DMS 273 (cell line): ENCODE data around the gene FOXP1.

Source experiments
- DNase-seq: peaks from one replicate; lab custom pipeline; 2025; ENCODE audit not compliant: unreplicated experiment; lab: John Stamatoyannopoulos, UW

Gene FOXP1

DNA sequence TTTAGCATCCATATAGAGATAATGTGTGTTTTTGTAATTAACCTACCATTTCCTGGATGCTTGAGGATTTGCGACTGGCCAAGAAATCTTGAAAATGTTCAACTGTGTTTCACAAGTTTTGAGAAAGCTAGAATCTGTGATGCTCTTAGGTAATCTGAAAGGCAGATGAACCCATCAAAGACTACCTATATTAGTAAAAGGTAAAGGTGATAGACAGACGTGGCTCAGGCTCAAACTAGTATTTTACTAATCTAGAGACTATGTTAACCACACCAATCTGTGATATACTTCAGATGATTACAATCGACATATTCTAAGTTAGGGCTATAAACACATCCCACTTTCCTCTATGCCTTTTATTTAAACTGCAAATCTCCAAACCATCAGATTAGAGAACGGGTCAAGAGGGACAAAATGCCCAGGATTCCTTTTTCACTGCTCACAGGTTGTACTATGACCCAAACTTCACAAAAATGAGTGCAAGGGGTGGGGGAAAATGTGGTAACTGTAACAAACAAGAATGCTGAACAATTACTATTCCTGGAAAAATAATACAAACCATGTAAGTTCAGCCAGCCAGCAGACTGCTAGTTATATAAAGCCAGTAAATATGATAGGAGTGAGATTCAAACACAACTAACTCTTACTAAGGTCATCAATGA lies 295.1 kb downstream of the FOXP1 start:
- DNase-seq = no peak

DNA sequence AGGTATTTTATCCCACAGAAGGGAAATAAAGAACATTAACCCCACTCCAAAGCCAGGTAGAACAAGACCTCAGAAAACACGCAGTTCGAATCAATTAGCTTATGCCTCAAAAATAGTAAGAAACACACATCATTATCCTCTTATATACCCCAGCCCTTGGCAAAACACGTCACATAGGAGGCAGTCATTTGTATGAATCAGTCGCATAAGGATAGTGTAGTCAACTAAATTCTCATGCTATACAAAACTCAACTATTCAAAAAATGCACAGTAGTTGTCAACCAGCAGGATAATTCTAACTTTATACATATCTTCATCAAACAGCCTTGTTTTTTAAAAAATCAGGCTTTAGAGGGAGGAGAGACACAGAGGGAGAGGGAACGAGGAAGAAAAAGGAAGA lies 298.4 kb downstream of the FOXP1 start:
- no peak for DNase-seq

DNA sequence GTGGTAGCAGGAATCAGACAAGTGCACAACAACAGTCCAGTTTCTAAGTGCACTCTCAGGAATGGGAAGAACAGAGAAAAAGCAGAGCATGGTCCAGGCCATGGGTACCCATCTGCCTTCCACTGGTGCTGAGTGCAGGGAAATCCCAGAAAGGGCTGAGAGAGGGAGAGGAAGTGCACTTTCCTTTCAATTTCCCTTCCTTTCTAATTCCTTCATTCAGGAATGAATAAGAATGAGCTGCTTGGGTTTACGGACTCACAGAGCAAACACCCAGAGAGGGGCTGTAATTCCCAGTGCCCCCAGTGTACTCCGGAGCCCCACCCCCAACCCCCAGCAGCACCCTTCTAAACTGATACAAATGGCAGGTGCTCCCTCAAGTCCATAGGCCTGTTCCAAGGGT lies 300.6 kb downstream of the FOXP1 start:
- DNase-seq = no peak

GRCh38 chr3:71281280-71281679 lies 302.2 kb downstream of the FOXP1 start:
- no peak for DNase-seq

GRCh38 chr3:71277341-71277740 lies 306.2 kb downstream of the FOXP1 start:
- no peak for DNase-seq

- DNase-seq = no peak
These were observed 307.0 kb downstream of the FOXP1 start for GRCh38 chr3:71276531-71276930.

GRCh38 chr3:71273453-71273852 lies 310.1 kb downstream of the FOXP1 start:
- DNase-seq = no peak

DNA sequence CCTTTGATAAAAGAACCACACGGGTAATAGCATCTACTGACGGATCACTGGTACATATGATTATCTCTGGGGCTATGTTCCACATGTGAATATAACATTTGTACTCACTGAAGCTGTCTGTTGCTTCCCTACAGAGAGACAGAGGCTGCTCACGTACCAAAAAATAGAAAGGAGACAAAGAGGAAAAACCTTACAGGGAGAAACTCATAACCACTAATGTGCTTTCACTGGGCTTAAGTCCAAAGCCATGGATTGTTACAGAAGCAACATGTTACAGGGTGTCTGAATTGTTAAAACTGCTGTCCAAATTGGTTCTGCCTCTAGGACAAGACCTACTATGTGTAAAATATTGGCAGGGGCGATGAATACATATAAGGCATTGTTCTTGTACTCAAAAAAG lies 311.9 kb downstream of the FOXP1 start:
- no peak for DNase-seq

GRCh38 chr3:71269906-71270305 lies 313.6 kb downstream of the FOXP1 start:
- no peak for DNase-seq

DNA sequence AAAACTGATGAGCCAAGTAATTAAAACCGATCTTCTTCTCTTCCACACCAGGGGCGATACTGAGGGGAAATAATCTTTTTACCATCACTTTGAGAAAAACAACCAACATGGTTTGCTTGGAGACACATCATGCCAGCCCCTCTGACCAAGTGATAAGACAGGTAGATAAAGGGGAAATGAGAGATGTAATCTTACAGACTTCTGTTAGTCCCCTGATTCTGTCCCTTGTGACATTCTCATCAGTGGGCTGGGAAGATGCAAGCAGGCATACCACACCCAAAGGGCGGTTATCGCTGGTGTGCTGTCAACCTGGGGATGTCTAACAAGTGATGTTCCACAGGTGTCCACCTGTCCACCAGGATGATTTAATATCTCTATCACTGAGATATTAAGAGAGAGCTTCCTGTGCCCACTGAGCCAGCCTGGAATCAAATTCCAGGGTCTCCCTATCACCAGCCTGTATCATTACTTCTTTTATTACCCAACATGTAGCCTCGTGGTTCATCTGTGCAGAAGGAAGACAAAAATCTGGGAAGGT lies 315.0 kb downstream of the FOXP1 start:
- no peak for DNase-seq

DNA sequence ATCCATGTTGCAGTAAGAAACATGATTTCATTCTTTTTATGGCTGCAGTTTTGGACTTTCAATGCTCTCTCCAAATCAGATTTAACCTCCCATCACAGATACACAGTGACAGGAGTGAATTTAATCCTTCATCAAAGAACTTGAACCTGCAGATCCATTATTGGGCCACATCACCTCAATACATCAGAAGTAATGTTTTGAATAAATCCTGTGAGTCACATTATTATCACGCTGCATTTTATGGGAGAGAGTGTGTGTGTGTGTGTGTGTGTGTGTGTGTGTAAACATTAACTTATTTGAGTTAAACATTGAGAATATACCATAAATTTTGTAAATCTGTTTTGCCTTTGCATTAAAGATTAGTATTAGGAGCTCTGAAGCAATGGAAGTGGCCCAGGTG lies 316.7 kb downstream of the FOXP1 start:
- DNase-seq = no peak

GRCh38 chr3:71265365-71265915 lies 318.1 kb downstream of the FOXP1 start:
- no peak for DNase-seq

GRCh38 chr3:71264840-71265239 lies 318.7 kb downstream of the FOXP1 start:
- DNase-seq = no peak

DNA sequence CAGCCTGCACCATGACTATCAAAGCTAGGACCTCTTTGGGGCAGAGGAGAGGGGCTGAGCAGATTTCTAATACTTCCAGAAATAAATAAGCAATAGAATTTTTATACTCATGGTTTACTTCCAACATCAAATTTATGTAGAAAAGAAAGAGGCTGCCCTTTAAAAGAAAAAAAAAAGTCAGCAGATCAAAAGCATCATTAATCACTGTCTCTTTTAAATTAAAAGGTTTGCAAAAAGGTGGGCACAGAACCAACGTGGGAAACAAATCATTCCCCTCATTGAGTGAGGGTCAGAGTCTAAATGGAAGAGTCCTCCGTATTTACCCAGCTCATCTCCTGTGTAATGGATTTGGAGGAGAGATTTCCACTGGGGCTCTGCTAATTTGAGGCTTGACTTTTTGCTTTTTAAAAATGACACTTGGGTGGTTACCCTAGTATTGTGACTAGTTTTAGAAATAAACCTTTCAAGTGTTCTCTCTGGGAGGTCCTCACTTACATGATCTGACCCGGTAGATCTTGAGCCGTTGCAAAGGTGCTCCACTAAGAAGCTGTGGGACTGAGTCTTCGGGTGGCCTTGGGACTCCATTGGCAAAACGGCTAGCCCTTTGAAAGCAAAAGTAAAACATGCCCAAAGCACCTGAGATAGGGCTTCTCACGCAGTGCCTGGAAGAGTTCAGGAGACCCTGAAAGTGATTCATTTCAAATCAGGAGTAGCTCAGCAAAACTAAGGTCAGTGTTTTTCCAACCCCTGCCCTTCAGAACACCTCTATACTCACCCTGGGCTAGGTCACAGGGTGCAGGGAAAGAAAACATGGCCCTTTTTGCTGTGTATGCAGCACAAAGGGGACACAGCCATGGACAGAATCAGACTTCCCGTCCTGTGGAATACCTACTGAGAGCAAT lies 320.9 kb downstream of the FOXP1 start:
- DNase-seq = no peak

- DNase-seq = no peak
These were observed 322.7 kb downstream of the FOXP1 start for GRCh38 chr3:71260782-71261181.

- no peak for DNase-seq
These were observed 325.0 kb downstream of the FOXP1 start for GRCh38 chr3:71258526-71258925.

DNA sequence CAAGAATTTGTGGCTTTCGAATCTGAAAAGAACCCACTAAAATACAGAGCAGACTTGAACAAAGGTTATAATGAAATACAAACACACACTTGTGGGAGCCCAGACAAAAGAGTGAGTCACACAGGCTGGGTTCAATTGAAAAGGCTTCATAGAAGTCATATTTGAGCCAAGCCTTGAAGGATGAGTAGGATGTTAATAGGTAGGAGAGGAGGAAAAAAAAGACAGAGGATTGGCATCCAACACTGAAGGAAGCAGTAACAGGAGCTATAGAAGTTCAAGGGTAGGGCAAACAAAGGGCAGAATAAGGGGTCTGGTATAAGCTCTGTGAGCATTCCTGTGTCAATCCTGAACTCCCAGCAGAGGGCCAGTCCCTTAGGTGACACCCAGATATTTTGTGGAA lies 325.4 kb downstream of the FOXP1 start:
- DNase-seq = no peak

- DNase-seq = no peak
These were observed 328.0 kb downstream of the FOXP1 start for GRCh38 chr3:71255498-71255897.

DNA sequence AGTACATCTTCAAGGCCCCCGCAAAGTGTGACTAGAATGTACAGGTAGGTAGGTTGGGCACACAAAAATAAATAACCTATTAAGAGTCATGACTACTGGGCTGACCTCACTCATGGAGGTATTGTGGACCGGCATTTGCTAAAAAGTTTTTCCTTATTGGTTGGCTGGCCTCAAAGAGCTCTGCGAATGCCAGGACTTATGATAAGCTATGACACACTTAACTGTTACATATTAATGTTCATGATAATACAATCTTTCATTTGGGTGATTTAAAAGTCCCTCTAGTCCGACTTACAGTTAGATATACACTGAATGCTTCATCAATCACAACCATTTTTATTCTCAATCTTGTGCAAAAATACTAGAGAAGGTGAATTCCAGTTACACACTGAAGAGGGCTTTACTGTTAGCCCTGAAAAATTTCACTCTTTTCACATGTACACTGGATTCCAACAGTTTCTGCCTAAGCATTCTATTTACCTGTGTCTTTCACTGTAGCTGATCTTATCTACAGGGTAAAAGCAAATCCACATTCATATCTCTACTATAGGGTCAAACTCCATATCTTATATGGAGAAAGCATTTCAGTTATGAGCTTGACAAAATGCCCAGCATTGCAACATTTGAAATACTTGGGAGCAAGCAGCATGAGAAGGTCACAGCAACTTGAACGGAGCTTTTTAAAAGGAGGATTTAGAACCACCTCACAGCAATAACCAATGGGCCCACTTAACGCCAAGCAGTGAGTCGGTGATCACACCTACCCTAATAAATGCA lies 329.1 kb downstream of the FOXP1 start:
- DNase-seq = no peak

GRCh38 chr3:71253169-71253568 lies 330.4 kb downstream of the FOXP1 start:
- DNase-seq = no peak

DNA sequence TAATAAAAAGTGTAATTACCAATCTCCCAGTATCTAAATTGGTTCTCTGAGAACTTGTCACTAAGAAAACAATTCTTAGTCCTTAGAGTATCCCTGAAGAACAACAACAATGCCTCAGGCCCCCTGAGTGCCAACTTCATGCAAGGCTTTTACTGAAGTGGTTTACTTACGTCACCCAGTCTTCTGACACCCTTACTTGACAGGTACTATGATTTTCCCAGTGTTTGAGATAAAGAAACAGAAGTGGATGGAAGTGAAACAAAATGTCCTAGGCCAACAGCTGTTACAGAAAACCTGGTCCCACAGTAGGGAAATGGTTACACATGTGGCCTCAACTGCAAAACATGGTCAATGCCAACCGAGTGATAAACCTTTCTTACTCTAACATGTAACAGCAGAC lies 331.1 kb downstream of the FOXP1 start:
- no peak for DNase-seq
